Pancreas (tissue), 10 donors: ENCODE measurements around the gene CEMIP. TPM values are rescaled to one million over a fixed set of nuclear protein-coding genes. Genes with fewer than 3 reads are reported as not detected.

Experiments
- ATAC-seq, 4 donors: fragments of 200-7000 bp; cut with Tn5 transposase; one replicate each; pipeline versions ENCODE4 v1.8.0 to v1.9.1; 2020; ENCODE audit warnings: mild to moderate bottlenecking in 4 of 4, moderate library complexity in 4 of 4
- DNase-seq, 6 donors: peaks; one replicate each; pipeline ENCODE4 v3.0.0-alpha.2; 2020
- FAIRE-seq: peaks from 2 replicates; lab custom pipeline; 2012; peaks lifted over from hg19 to GRCh38; lab: Jason Lieb, UNC
- H3K27ac ChIP-seq, 4 donors: fragments of 200-600 bp; sonication (generic); 1 replicate in 3 of 4; 2 replicates in 1 of 4; pipeline versions ENCODE4 v1.5.0 to v1.8.0; 2020
- H3K27me3 ChIP-seq, 4 donors: fragments of 200-600 bp; one replicate each; pipeline ENCODE4 v1.8.0; 2021
- H3K36me3 ChIP-seq, 3 donors: fragments of 200-600 bp; sonication (generic) in 1 of 3; one replicate each; pipeline versions ENCODE4 v1.5.0 to v1.8.0; 2020 to 2021
- H3K4me1 ChIP-seq, 3 donors: fragments of 200-600 bp; one replicate each; pipeline ENCODE4 v1.8.0; 2021
- H3K4me3 ChIP-seq, 4 donors: fragments of 200-600 bp; sonication (generic) in 2 of 4; one replicate each; pipeline versions ENCODE4 v1.5.0 to v1.8.0; 2020 to 2021
- H3K9me3 ChIP-seq, 4 donors: fragments of 200-600 bp; one replicate each; pipeline ENCODE4 v1.8.0; 2021
- CTCF ChIP-seq, 4 donors: fragments of 200-600 bp; sonication (generic) in 3 of 4; IDR thresholded peaks; one replicate each; pipeline versions ENCODE4 v1.5.0 to v1.8.0; 2021; ENCODE audit warnings: antibody characterized with exemption in 4 of 4
- WGBS, 2 donors: extraction: QIAGEN DNeasy Blood & Tissue Kit; methylation state at CpG; one replicate each; pipeline ENCODE4 v1.1.7; 2013; 5-methylcytosine and 5-hydroxymethylcytosine counted together
- intact Hi-C, 3 donors: fragments of 100-400 bp; cut with DNase I; formaldehyde crosslinking; loops; one replicate each; pipeline versions ENCODE4 v1.11.1 to v1.14.2; 2022
- polyA plus RNA-seq, 2 donors: library from polyadenylated mRNA; stranded (reverse); fragments of 200-250 nt; gene quantifications; one replicate each; pipeline ENCODE4 v1.2.3, GENCODE V29; 2013
- total RNA-seq, 6 donors: library from RNA; stranded (reverse); fragmentation: NEBNext Ultra II Directional in 4 of 6; extraction: Animal tissue kit (Norgen Biotek cat#: 25700) in 4 of 6; gene quantifications; one replicate each; pipeline versions ENCODE4 v1.2.1 to v1.2.4, GENCODE V29; 2021 to 2023
- donor health status: healthy with polysubstance abuse.
- donor health status: DM: no; HTN: no; CAD: no; lungs with moderate emphysema.
- donor health status: DM: no; HTN: no; CAD: no.
- donor health status: control.
- donor health status: control.
- donor health status: Bipolar disorder and iron deficiency.
- donor health status: DM: yes; HTN: yes; CAD: no.
- donor health status: DM: no; HTN: no; CAD: no.
- donor health status: DM: no; HTN: no; CAD: no.
- donor health status: DM: yes; HTN: yes; CAD: no.

CEMIP gene
- total and polyA plus RNA-seq, 8 donors = 0.07 to 0.41 (median 0.12) TPM; not detected in 1

- H3K4me1 ChIP-seq = no peaks in the 10 kb centered on the region
- no peak for TF ChIP-seq CTCF (IDR thresholded peaks at IDR 0.05)
- no peaks in the 10 kb centered on the region for H3K9me3 ChIP-seq
- ATAC-seq (no peak), DNase-seq (no peak), FAIRE-seq (no peak)
- intact Hi-C loops = no loop called here
- H3K4me3 ChIP-seq = no peak overlapping the region
- H3K27ac ChIP-seq = no peak overlapping the region
- H3K36me3 ChIP-seq = no peaks in the 10 kb centered on the region
- H3K27me3 ChIP-seq = no peaks in the 10 kb centered on the region
- WGBS, 2 donors = 84 to 85% methylated on average over 9 of the region's 9 CpGs
Observed at GRCh38 chr15:80836223-80836622, 57.1 kb downstream of the CEMIP start.

GRCh38 chr15:80837006-80837405, 57.8 kb downstream of the CEMIP start:
- no peak for FAIRE-seq
- no peaks in the 10 kb centered on the region for H3K4me1 ChIP-seq
- H3K27ac ChIP-seq = no peak overlapping the region
- H3K27me3 ChIP-seq = no peaks in the 10 kb centered on the region
- no peak for TF ChIP-seq CTCF (IDR thresholded peaks at IDR 0.05)
- WGBS, 2 donors = 78 to 86% methylated on average over 3 of the region's 3 CpGs
- ATAC-seq = no peak
- H3K4me3 ChIP-seq = no peak overlapping the region
- no peak for DNase-seq
- H3K36me3 ChIP-seq = no peaks in the 10 kb centered on the region
- intact Hi-C loops = no loop called here
- H3K9me3 ChIP-seq = no peaks in the 10 kb centered on the region

- intact Hi-C loops = no loop called here
- Histone ChIP-seq H3K27me3 (no peaks in the 10 kb centered on the region), H3K9me3 (no peaks in the 10 kb centered on the region), H3K36me3 (no peaks in the 10 kb centered on the region), H3K4me1 (no peaks in the 10 kb centered on the region), H3K4me3 (no peak overlapping the region), H3K27ac (no peak overlapping the region)
- DNase-seq (no peak), FAIRE-seq (no peak), ATAC-seq (no peak)
- TF ChIP-seq CTCF (IDR thresholded peaks at IDR 0.05) = no peak
- WGBS, 2 donors = 70 to 84% methylated on average over 11 of the region's 11 CpGs
Observed at GRCh38 chr15:80838012-80838411, 58.8 kb downstream of the CEMIP start.

GRCh38 chr15:80838666-80839065, 59.5 kb downstream of the CEMIP start:
- H3K27ac ChIP-seq = no peak overlapping the region
- H3K9me3 ChIP-seq = no peaks in the 10 kb centered on the region
- DNase-seq (no peak), ATAC-seq (no peak), FAIRE-seq (no peak)
- H3K4me1 ChIP-seq = no peaks in the 10 kb centered on the region
- no peaks in the 10 kb centered on the region for H3K36me3 ChIP-seq
- 66 to 77% methylated on average over 7 of the region's 7 CpGs for WGBS, 2 donors
- TF ChIP-seq CTCF (IDR thresholded peaks at IDR 0.05) = no peak
- intact Hi-C loops = no loop called here
- H3K27me3 ChIP-seq = no peaks in the 10 kb centered on the region
- no peak overlapping the region for H3K4me3 ChIP-seq

- Histone ChIP-seq H3K27ac (no peak overlapping the region), H3K4me1 (no peaks in the 10 kb centered on the region), H3K9me3 (no peaks in the 10 kb centered on the region), H3K27me3 (no peaks in the 10 kb centered on the region), H3K4me3 (no peak overlapping the region), H3K36me3 (no peaks in the 10 kb centered on the region)
- ATAC-seq (no peak), DNase-seq (no peak), FAIRE-seq (no peak)
- intact Hi-C loops = no loop called here
- TF ChIP-seq CTCF (IDR thresholded peaks at IDR 0.05) = no peak
- WGBS, 2 donors = 56 to 62% methylated on average over 3 of the region's 3 CpGs
Observed at GRCh38 chr15:80839764-80840130, 60.6 kb downstream of the CEMIP start.
